GM21381 (cell line): ENCODE results near the gene RAB36.
A peak's percentile ranks its signal among the peaks of the same experiment; 100 is the strongest.

Experiments used
- ATAC-seq: cut with Tn5 transposase; IDR thresholded peaks from one replicate; pipeline ENCODE4 v1.9.1; 2021; ENCODE audit warnings: mild to moderate bottlenecking, moderate library complexity; ENCODE audit not compliant: unreplicated experiment

Gene RAB36

GRCh38 chr22:23137468-23137867 lies 7.8 kb upstream of the RAB36 start:
- no peak for ATAC-seq

- peak; percentile 40 for ATAC-seq
These were observed 7.2 kb upstream of the RAB36 start for GRCh38 chr22:23137905-23138561.

GRCh38 chr22:23138584-23139435 lies 6.5 kb upstream of the RAB36 start:
- no peak for ATAC-seq

- no peak for ATAC-seq
These were observed 4.9 kb upstream of the RAB36 start for GRCh38 chr22:23140385-23140784.

- no peak for ATAC-seq
These were observed 2.7 kb upstream of the RAB36 start for GRCh38 chr22:23142546-23143105.

- no peak for ATAC-seq
These were observed 2.2 kb upstream of the RAB36 start for GRCh38 chr22:23143119-23143518.

GRCh38 chr22:23144432-23144831 lies 845 bp upstream of the RAB36 start:
- no peak for ATAC-seq

- no peak for ATAC-seq
These were observed 697 bp downstream of the RAB36 start for GRCh38 chr22:23145878-23146470.

GRCh38 chr22:23146478-23147205 lies 1.4 kb downstream of the RAB36 start:
- ATAC-seq, result no peak

GRCh38 chr22:23147617-23148387 lies 2.5 kb downstream of the RAB36 start:
- ATAC-seq, result no peak

GRCh38 chr22:23149743-23150238 lies 4.5 kb downstream of the RAB36 start:
- no peak for ATAC-seq

GRCh38 chr22:23150762-23151161 lies 5.5 kb downstream of the RAB36 start:
- no peak for ATAC-seq

- ATAC-seq, result no peak
These were observed 6.5 kb downstream of the RAB36 start for GRCh38 chr22:23151827-23152226.

GRCh38 chr22:23152238-23153114 lies 7.2 kb downstream of the RAB36 start:
- no peak for ATAC-seq

GRCh38 chr22:23153994-23154393 lies 8.7 kb downstream of the RAB36 start:
- no peak for ATAC-seq

GRCh38 chr22:23154461-23154860 lies 9.2 kb downstream of the RAB36 start:
- no peak for ATAC-seq

GRCh38 chr22:23155143-23155542 lies 9.9 kb downstream of the RAB36 start:
- ATAC-seq, result no peak

- ATAC-seq, result no peak
These were observed 10.6 kb downstream of the RAB36 start for GRCh38 chr22:23155831-23156230.

GRCh38 chr22:23156286-23156685 lies 11.0 kb downstream of the RAB36 start:
- no peak for ATAC-seq
